Measurements from ENCODE around the gene CNTN1. TPM values are rescaled to one million over a fixed set of nuclear protein-coding genes. Genes with fewer than 3 reads are reported as not detected.

CNTN1 gene
- polyA plus RNA-seq, 3 donors, result 0.11 to 1.7 (median 0.34) TPM

DNA sequence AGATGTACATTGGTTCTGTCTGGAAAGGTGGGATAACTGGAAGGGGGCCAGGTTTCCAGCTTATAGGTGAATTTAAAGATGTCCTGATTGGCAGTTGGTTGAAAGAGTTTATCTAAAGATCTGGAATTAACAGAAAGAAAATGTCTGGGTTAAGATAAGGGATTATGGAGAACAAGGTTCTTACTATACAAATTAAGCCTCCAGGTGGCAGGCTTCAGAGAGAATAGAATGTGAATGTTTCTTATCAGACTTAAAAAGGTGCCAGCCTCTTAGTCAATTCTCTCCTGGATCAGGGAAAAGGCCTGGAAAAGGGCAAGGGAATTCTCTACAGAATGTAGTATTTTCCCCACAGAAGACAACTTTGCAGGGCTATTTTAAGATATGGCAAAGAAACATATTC is 53.1 kb downstream of the CNTN1 start:
- H3K27ac ChIP-seq (ENCODE audit: low read depth, low read length), result no peak overlapping the region

DNA sequence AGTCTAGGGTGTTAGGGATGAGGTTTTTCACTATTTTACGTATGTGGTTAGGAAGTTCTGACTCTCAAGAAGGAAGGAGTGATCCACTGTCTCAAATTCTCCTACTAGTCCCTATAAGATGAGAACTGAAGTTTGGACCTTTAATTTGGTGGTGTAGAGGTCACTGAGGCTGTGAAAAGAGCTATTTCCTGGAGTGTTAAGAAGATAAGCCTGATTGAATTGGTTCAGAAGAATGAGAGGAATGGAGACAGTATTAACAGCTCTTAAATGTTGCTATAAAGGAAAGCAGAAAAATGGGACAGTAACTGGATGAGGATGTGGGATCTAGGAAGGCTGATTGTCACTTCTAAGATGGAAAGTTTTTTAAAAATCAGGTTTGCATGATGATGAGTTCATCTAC is 57.6 kb downstream of the CNTN1 start:
- 49 to 83% (median 70%) methylated on average over 1 of the region's 1 CpG for WGBS, 3 donors
- H3K27ac ChIP-seq (ENCODE audit: low read depth, low read length), result no peak overlapping the region

DNA sequence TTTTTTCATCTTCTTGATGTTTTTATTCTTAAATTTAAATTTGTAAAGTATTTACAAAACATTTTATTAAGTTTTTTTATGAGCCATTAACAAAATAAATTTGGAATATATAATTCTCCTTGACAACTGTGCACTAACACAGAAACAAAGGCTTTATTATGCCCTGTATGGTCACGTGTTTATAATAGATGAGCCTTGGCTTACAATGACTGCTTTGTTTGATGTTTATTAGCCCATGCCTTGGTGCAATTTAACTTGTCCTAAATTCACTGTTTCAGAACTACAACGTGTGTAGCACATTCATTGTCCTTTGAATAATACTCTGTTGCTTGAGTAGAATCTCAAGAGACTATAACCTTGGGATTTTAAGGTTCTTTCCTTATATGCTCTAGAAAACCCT is 59.8 kb downstream of the CNTN1 start:
- WGBS, 3 donors, result 15 to 62% (median 47%) methylated on average over 2 of the region's 2 CpGs
- no peak overlapping the region for H3K27ac ChIP-seq (ENCODE audit: low read depth, low read length)

DNA sequence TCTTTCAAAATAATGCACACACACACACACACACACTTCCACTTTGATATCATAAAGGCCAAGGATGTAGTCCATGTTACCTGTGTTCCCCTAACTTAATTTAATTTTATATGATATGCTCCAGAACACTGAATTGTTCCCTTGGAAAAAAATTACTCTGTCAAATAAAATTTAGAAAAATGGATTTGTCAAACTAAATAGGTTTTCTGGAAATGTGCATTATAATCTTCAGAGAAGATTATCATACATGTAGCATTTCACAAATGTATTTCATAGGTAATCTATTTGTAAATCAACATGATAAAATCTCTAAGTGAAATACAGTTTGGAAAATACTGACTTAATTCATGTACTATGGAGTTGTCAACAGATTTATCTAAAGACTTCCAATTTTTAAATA is 68.6 kb downstream of the CNTN1 start:
- no peak overlapping the region for H3K27ac ChIP-seq (ENCODE audit: low read depth, low read length)

DNA sequence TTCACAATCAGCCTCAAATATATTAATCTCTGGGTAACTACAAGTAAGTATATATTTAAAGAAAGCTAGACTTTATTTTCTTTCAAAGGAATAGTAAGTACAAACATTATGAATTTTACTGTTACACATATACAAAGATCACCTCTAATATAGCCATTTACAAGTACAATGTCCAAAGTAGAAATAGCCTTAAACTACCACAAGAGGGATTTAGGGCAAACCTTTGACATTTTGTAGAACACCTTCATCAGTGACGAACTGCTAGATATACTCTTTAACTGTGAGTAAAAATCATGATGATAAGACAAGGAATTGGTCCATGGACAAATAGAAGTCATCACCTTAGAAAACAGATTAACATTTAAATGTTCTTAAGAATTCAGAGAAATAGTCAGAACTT is 69.8 kb downstream of the CNTN1 start:
- WGBS, 3 donors, result 62 to 78% (median 69%) methylated on average over 1 of the region's 1 CpG
- H3K27ac ChIP-seq (ENCODE audit: low read depth, low read length), result no peak overlapping the region

DNA sequence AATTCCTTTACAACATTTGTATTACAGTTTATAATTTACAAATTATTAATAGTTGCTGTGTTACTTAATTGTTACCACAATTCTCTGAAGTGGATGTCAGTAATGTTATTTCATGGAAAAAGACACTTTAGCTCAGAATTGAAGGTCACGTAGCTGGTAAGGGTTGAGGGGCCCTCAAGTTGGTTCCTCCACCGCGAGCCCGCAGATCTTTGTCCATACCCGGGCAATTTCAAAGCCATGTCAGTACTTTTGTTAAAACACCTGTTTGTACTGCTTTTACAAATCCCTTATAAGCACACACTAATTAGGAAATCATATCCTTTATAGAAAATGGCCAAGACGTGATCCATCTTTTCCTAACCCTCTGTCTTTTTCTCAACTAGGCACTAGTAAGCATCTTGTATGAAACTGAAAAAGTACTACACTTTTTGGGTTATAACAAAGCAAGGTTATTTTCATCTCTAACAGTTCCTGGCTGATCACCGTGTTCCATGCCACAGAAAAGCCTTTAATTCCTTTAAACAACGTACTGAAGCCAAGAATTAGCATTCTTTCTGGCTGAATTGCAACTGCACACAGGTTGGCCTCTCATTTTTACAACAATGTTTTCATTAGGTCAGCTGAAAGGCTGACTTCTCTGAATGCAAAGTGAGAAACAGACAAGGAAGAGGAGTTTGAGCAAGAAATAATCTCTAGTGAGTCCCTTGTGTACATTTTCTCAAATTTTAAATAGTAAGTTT is 76.1 kb downstream of the CNTN1 start:
- no peak overlapping the region for H3K27ac ChIP-seq (ENCODE audit: low read depth, low read length)
- 79 to 83% (median 80%) methylated on average over 8 of the region's 8 CpGs for WGBS, 3 donors

DNA sequence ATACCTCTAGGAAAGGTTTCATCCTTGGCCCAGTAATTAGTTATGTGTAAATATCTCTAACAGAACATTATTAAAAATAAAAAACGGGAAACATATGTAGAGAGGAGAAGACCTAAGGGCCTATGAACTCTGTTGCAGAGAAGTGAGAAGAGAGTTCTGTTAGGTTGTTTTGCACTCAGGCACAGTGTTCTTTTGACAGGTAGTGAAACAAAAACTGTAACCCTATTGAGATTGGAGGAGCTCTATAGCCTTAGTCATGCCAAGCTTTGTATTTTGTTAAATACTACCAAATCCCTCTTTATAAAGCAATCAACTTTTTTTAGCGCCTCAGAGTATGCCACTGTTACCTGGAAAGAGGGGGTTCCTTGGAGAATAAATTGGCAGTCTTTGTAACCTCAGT is 77.6 kb downstream of the CNTN1 start:
- no peak overlapping the region for H3K27ac ChIP-seq (ENCODE audit: low read depth, low read length)
- WGBS, 3 donors, result 36 to 45% (median 42%) methylated on average over 2 of the region's 2 CpGs

DNA sequence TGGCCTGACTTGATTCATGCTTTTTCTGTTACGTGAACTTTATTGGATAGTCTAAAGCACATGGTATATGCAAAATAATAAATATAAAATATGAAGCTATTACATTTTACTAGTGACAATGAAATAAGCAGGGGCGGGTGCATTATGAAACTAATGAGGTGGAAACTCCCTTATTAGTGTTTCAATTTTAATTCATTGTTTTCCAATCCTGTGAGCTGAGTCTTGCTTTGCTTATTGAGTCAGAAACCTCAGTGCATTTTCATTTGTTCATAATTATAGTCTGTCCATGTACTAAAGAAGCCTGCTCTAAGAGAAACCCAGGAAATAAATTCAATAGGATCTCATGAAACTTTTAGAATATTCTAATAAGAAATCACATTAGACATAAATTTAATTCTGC is 78.5 kb downstream of the CNTN1 start:
- H3K27ac ChIP-seq (ENCODE audit: low read depth, low read length), result no peak overlapping the region
- 58 to 90% (median 88%) methylated on average over 2 of the region's 2 CpGs for WGBS, 3 donors

DNA sequence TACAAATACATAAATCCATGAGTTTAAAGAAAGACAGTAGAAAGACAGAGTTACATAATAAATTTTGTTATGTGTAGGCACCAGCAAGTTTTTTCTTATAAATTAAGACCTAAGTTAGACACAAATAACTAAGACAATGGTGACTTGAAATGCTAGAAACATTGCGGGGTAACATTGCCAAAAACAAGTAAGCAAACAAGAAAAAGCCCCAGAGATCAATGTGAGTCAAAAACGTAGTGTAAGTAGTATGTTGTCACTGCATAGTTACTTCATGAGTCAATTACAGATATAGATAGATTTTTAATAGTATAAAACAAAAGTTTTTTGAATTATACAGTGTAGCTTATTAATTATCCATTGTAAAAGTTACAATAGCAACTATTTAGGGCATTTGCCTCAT is 83.4 kb downstream of the CNTN1 start:
- 47 to 66% (median 61%) methylated on average over 2 of the region's 2 CpGs for WGBS, 3 donors

DNA sequence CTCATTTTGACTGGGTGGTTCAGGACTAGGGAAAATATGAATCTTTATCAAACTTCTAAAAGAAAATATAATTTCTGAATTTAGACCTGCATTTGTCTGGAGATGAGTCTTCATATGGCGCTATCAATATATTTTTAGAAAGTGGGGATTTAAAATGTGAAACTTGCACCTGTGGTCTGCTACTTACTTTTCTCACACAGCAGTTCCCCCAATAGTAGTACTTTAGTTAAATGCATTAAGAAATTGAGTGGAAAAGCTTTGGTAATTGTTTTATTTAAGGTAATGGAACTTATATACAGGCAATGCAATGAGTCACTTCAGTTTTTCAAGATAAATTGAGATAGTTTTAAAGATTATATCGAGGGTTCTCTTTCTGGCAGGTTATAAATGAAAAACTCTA is 91.9 kb downstream of the CNTN1 start:
- H3K27ac ChIP-seq (ENCODE audit: low read depth, low read length), result no peak overlapping the region
- WGBS, 3 donors, result 79 to 90% (median 81%) methylated on average over 2 of the region's 2 CpGs

More for the DNA sequence above, 83.4 kb downstream of the CNTN1 start:
- no peak overlapping the region for H3K27ac ChIP-seq (ENCODE audit: low read depth, low read length)

DNA sequence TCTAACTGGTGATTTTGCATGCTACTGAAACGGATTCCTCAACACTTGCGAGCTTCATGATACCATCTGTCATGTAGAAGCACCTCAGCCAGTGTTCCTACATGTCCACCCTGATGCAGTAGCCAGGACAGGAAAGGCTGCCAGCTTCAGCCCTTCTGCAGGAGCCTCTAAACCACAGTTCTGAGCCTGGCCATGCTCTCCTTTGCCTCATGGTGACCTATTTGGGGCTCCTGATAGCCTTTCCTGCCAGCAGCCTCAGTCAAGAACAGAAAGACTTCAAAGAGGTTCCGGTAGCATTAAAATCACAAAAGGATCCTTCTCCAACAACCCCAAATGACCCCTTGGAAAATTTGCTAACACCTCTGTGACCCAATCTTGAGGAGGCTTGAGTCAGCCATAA is 96.0 kb downstream of the CNTN1 start:
- WGBS, 3 donors, result 49 to 84% (median 82%) methylated on average over 3 of the region's 3 CpGs
- no peak overlapping the region for H3K27ac ChIP-seq (ENCODE audit: low read depth, low read length)

DNA sequence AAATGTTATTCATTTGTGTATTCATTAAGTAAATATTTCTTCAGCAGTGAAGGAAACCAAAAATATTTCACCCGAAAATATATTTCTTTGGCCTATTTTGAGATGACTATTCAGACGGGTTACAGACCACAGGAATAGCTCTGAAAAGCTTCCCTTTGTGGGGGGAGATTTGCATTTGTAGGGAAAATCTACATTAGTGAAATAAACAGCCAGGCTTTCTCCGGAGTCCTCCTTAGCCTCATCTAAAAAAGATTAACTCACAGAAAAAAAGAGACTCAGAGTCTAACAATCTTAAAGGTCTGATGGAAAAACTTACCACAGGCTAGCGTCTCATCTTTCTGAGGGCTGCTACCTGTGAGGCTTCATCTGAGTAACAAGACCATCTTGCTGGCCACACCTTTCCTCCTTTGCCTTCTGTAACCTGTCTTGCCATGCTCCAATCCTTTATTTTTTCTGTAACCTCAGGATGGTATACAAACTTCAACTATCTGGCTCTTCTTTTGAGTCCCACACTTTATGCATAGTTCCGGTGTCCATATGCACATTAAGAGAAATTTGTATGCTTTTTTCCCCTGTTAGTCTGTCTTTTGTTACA is 100.7 kb downstream of the CNTN1 start:
- H3K27ac ChIP-seq (ENCODE audit: low read depth, low read length), result no peak overlapping the region
- whole genome bisulfite sequencing, 3 donors, result 34 to 59% (median 56%) methylated on average over 5 of the region's 5 CpGs

DNA sequence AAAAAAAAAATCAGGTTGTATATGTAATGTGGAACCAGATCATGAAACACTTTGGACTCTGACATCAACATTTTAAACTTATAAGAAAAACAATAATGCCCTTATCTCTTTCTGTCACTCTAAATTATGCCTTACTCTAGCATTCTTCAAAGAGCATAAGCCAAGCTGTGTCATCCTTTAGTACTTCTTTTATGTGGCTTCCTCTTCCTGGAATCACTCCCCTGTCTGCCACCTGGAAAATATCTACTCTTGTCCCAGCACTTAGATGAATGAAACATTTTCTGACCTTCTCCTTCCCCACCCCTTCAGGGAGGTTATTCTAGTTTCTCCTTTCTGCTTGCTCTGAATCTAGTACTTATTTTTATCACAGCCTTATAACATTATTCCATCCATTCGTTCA is 101.2 kb downstream of the CNTN1 start:
- 54 to 72% (median 67%) methylated on average over 1 of the region's 1 CpG for WGBS, 3 donors

DNA sequence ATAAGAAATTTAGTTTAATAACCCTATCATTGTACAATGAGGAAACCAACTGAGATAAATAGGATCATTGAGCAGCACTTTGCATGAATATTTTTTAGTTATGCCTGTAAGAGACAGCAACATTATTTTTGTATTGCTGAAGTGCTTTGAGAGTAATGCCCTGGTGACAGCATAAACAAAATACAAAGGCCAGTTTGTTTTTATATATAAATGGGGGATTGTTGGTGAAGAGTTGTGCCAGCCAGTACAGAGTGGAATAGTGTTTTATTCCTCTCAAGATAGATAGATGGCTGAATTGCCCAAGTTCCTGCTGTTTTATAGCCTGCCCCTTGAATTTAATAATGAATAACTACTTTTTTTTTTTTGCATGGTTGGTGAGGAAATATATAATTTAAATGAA is 101.8 kb downstream of the CNTN1 start:
- no peak overlapping the region for H3K27ac ChIP-seq (ENCODE audit: low read depth, low read length)

More for the DNA sequence above, 101.2 kb downstream of the CNTN1 start:
- no peak overlapping the region for H3K27ac ChIP-seq (ENCODE audit: low read depth, low read length)

DNA sequence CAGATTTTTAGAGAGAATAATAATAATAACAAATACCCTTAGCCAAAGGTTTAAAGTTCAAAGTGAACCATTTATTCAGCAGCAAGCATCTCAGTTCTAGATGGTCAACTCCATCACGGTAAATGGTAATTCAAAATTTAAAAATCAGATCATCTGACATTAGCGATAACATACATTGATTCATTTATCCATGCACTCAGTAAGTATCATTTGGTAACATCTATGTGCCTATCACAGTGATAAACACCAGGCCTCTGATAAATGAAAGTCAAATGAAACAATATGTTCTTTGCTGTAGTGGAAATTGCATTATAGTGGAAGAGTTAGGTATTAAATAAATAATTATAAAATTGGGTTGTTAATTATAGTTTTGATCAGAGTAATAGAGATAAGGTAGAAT is 108.8 kb downstream of the CNTN1 start:
- no peak overlapping the region for H3K27ac ChIP-seq (ENCODE audit: low read depth, low read length)
- 97 to 99% (median 98%) methylated on average over 2 of the region's 2 CpGs for WGBS, 3 donors

DNA sequence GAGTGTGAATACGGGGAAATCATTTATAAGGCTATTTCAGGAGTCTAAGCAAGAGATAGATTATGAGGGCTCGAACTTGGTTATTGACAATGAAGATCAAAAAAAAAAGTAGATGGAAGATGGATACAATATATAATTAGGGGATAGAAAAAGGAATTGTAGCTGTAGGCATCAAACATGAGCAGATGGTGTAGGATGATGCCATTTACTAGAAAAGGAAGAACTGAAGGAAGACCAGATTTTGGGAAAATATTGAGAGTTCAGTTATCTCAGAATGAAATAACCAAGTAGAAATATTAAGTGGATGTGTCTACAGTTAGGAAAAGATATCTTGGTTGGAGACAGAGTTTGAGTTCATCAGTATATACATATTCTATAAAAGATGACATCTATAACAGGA is 109.6 kb downstream of the CNTN1 start:
- no peak overlapping the region for H3K27ac ChIP-seq (ENCODE audit: low read depth, low read length)
- 66 to 91% (median 89%) methylated on average over 2 of the region's 2 CpGs for WGBS, 3 donors

DNA sequence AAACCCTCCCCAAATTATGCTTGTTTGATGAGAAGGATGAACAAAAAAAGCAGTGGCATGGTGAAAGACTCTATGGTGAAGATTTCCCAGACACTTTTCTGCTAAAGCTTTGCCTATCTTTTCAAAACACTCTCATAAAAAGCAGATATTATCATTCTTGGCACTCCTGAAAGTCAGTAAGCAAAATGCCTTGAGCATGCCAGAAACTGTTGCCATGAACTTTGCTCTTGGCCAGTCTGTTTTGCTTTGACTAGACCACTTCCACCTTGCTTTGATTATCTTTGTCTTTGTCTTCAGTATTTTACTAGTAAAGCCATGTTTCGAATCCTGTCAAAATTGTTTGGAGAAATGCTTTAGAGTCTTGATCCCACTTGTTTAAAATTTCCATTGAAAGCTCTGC is 110.4 kb downstream of the CNTN1 start:
- WGBS, 3 donors, result 43 to 67% (median 66%) methylated on average over 1 of the region's 1 CpG
- no peak overlapping the region for H3K27ac ChIP-seq (ENCODE audit: low read depth, low read length)

DNA sequence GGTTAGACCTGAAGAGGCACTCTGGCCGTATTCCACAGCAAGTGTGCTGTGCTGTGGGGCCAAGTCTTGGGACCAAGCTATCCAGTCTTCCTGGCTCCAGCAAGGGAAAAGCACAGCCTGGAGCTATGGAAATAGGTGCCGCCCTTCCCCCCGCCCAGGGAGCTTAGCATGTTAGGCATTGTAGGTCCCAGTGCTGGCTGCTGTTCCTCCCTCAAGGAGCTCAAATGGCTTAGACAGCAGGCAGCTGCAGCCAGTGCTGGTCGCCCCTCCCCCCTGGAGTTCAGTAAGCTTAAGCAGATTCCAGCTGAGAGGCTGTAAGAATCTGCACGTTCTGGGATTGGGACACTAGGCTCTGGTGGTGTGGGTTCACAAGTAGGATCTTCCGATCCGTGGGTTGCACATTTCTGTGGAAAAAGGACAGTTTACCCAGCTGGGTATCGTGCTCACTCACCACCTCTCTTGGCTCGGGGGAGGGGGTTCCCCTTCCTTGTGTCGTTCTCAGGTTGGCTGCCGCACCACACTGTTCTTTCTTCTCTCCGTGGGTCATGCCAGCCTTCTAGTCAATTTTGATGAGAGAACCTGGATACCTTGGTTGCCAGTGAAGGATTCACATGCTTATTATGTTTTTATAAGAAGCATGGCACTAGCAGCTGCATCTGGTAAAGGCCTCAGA is 127.3 kb downstream of the CNTN1 start:
- no peak overlapping the region for H3K27ac ChIP-seq (ENCODE audit: low read depth, low read length)
- WGBS, 3 donors, result 39 to 66% (median 57%) methylated on average over 12 of the region's 12 CpGs

DNA sequence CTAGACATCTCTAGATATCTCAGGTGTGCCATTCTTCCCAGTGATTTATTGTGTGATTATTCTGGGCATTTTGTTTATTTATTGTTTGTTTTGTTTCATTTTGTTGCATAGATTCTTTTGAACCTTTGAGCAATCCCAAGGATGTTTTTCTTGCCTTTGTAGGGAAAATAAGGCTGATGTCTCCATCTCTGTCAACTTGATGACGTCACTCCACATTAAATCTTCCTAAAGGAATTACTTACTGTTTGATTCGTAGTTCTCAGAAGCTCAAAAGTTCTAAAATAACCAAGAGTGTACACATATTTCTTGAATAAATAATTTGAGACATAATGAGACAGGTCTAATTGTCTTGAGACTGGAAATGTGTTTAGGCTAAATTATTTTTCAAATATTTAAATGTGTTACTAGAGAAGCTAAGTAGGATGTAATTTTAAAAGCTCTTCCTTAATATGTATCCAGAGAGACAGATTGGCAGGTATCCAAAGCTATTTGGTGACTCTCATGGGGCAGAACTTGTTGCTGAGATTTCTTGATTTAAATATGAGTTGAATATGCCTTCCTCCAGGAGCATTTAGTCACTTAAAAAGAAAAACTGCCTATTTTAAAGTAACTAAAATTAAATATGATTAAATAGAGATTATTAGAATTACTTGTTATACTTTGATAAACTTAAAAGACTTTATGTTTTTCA is 128.7 kb downstream of the CNTN1 start:
- 29 to 47% (median 35%) methylated on average over 2 of the region's 2 CpGs for WGBS, 3 donors
- H3K27ac ChIP-seq (ENCODE audit: low read depth, low read length), result no peak overlapping the region

All from adipose tissue (tissue), 3 donors.